NB4 (cell line): ENCODE results near the gene TMEM200A.

ENCODE experiments used
- DNase-seq: peaks from one replicate; pipeline ENCODE4 v3.0.0; 2010; ENCODE audit warnings: low read depth
- H3K4me3 ChIP-seq: one replicate; pipeline ENCODE4 v1.5.1; 2011; ENCODE audit warnings: mild to moderate bottlenecking, low read depth, low read length, moderate library complexity
- MYC ChIP-seq: IDR thresholded peaks from 2 replicates; pipeline ENCODE4 v1.6.1; 2011; ENCODE audit warnings: low read depth, low read length
- POLR2A ChIP-seq: IDR thresholded peaks from 2 replicates; pipeline ENCODE4 v1.6.1; 2011; ENCODE audit warnings: mild to moderate bottlenecking; ENCODE audit not compliant: insufficient read length; ENCODE audit errors: extremely low read depth
- TF ChIP-seq, protein P1 (sequence below): IDR thresholded peaks from 2 replicates; pipeline ENCODE4 v1.6.1; 2011; ENCODE audit warnings: low read depth, low read length
- TF ChIP-seq, protein P2 (sequence below): IDR thresholded peaks from one replicate; pipeline ENCODE4 v1.5.1; 2012; ENCODE audit warnings: low read depth, low read length

The TMEM200A gene

DNA sequence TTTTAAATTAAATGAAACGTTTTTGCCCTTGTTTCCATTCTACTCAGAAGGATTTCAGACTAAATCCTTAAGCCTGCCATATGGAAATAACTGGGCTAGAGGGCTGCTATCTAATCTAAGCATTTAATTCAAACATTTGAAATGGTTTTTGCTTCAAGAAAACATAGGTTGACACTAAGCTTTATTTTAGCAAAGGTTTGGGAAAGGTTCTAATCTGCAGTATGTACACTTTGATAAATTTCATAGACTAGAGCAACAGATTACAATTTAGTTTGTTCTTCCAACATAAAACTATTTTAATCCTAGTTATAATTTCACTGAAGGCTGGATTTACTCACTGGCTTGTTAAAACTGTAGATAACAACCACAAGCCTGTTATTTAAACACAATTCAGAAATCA lies 72.1 kb downstream of the TMEM200A start:
- DNase-seq, result no peak
- no peak overlapping the region for H3K4me3 ChIP-seq
- no peak for TF ChIP-seq MYC
- TF ChIP-seq, protein P1, sequence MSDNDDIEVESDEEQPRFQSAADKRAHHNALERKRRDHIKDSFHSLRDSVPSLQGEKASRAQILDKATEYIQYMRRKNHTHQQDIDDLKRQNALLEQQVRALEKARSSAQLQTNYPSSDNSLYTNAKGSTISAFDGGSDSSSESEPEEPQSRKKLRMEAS, result no peak

DNA sequence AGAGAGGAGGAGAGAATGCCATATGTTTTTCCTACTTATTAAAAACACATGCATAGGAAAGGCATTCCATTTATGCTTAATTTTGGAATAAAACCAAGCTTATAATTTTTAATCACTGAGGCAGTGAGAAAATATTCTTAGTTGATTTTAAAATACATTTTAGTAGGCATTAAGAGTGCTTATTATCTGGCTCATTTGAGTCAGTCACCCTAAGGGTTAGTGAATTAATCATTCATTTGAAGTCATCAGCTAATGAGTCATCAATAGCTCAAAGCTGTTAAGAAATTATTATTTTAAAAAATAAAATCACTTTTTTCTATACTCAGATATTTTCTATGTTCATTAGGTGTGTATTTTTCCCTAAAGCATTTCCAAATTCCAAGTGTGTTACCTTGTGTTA lies 81.6 kb downstream of the TMEM200A start:
- H3K4me3 ChIP-seq, result no peak overlapping the region
- no peak for DNase-seq
- TF ChIP-seq, protein P2, sequence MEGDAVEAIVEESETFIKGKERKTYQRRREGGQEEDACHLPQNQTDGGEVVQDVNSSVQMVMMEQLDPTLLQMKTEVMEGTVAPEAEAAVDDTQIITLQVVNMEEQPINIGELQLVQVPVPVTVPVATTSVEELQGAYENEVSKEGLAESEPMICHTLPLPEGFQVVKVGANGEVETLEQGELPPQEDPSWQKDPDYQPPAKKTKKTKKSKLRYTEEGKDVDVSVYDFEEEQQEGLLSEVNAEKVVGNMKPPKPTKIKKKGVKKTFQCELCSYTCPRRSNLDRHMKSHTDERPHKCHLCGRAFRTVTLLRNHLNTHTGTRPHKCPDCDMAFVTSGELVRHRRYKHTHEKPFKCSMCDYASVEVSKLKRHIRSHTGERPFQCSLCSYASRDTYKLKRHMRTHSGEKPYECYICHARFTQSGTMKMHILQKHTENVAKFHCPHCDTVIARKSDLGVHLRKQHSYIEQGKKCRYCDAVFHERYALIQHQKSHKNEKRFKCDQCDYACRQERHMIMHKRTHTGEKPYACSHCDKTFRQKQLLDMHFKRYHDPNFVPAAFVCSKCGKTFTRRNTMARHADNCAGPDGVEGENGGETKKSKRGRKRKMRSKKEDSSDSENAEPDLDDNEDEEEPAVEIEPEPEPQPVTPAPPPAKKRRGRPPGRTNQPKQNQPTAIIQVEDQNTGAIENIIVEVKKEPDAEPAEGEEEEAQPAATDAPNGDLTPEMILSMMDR, result no peak
- TF ChIP-seq, protein P1, result no peak
- no peak for TF ChIP-seq POLR2A
- TF ChIP-seq MYC, result no peak

DNA sequence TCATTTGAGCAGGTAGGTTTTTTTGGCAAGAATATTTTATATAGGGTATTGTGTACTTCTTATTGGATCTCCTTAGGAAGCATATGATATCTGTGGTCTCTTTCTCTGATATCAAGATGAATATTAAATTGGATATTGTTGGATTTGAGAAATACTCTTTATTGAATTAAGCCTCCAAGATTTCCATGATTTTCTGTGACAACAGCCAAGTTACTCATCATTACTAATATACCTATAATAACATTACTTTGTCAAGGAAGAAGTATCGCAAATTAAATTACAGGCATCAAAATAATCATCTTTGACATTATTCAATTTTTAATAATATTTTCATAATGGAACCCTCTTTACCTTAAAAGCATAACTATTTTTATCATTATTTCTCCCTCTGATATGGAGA lies 86.5 kb downstream of the TMEM200A start:
- TF ChIP-seq, protein P1, result no peak
- TF ChIP-seq, protein P2, result no peak
- TF ChIP-seq POLR2A, result no peak
- TF ChIP-seq MYC, result no peak
- no peak overlapping the region for H3K4me3 ChIP-seq
- DNase-seq, result no peak

DNA sequence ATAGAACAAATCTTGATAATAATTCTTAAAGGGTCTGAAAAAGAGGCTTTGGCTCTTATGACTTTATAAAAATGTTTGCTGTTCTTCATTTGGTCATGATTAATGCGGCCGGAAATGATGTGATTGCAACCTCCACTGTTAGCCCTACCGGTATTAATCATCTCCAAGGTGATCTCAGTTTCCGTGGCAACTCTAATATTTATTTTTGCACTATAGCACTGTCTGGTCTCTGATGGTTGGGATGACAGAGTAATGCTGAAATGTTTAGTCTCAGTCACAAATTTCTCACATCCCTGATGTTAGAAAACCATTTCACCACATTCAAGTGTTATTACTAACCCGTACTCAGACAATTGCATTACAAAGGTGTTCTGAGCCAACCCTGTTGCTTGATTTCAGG lies 87.4 kb downstream of the TMEM200A start:
- TF ChIP-seq, protein P2, result no peak
- TF ChIP-seq POLR2A (no peak), MYC (no peak)
- TF ChIP-seq, protein P1, result no peak
- H3K4me3 ChIP-seq, result no peak overlapping the region
- DNase-seq, result no peak

DNA sequence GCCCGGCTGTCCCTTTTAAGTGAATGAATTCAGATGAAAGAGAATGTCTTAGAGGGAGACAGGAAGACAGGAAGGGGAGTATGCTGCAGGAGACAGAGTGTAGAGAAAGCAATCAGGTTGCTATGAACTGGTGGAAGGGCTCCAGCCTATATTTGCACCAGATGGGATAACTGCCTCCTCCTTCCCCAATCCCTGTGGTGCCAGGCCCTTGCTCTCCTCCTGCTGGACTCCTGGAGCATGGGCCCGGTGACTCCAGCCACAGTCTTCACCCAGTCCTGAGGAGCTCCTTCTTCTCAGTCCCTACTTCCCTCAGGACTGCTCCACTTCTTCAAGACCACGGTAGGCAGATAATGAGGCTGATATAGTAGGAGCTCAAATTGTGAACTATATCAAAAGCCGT lies 91.8 kb downstream of the TMEM200A start:
- H3K4me3 ChIP-seq, result no peak overlapping the region
- DNase-seq, result no peak
- TF ChIP-seq, protein P1, result no peak
- TF ChIP-seq, protein P2, result no peak
- TF ChIP-seq MYC (no peak), POLR2A (no peak)

DNA sequence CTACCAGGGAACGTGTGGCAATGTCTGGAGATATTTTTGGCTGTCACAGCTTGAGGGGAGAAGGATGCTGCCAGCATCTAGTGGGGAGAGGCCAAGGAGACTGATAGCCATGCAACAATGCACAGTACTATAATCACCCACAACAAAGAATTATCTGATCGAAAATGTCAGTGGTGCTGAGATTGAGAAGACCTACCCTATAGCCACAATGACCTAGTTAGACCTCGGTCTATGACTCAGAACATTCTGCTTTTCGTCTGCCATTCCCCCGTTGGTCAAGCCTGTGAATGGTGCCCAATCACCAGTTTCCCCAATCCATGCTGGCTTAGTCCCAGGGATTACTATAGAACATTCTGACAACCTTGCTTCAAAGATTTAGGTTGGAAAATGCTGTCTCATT lies 93.5 kb downstream of the TMEM200A start:
- no peak for TF ChIP-seq POLR2A
- TF ChIP-seq, protein P2, result no peak
- no peak for TF ChIP-seq MYC
- TF ChIP-seq, protein P1, result no peak
- DNase-seq, result no peak
- no peak overlapping the region for H3K4me3 ChIP-seq
